ENCODE measurements around the gene HADHB.
A peak's percentile ranks its signal among the peaks of the same experiment; 100 is the strongest.
"Not testable (repeated sequence)": the region's sequence is repeated elsewhere in the genome, so short reads cannot be mapped to it uniquely, and the experiment has no call there.

Gene HADHB

GRCh38 chr2:26330114-26330549 is 85.4 kb downstream of the HADHB start:
- H3K9me3 ChIP-seq (ENCODE audit: insufficient read depth, low read length): no peaks in the 10 kb centered on the region
- H4K20me1 ChIP-seq (ENCODE audit: low read depth, low read length): no peaks in the 10 kb centered on the region
- H3K79me2 ChIP-seq (ENCODE audit: insufficient read depth, low read length): no peaks in the 10 kb centered on the region
- no peak overlapping the region for H2AFZ ChIP-seq (ENCODE audit: low read depth, low read length, severe bottlenecking)
- no peak overlapping the region for H3K9ac ChIP-seq (ENCODE audit: low read length)
- H3K27ac ChIP-seq (ENCODE audit: low read depth, low read length): no peak overlapping the region
- H3F3A ChIP-seq (ENCODE audit: insufficient read depth): no peaks in the 10 kb centered on the region
- H3K4me2 ChIP-seq (ENCODE audit: low read depth, low read length, poor library complexity, severe bottlenecking): no peak overlapping the region
- H3K9me2 ChIP-seq (replicated peaks; ENCODE audit: insufficient read depth, low read length): no peaks in the 10 kb centered on the region
- no peaks in the 10 kb centered on the region for H3K36me3 ChIP-seq (ENCODE audit: low read length)
- TF ChIP-seq, protein P1, sequence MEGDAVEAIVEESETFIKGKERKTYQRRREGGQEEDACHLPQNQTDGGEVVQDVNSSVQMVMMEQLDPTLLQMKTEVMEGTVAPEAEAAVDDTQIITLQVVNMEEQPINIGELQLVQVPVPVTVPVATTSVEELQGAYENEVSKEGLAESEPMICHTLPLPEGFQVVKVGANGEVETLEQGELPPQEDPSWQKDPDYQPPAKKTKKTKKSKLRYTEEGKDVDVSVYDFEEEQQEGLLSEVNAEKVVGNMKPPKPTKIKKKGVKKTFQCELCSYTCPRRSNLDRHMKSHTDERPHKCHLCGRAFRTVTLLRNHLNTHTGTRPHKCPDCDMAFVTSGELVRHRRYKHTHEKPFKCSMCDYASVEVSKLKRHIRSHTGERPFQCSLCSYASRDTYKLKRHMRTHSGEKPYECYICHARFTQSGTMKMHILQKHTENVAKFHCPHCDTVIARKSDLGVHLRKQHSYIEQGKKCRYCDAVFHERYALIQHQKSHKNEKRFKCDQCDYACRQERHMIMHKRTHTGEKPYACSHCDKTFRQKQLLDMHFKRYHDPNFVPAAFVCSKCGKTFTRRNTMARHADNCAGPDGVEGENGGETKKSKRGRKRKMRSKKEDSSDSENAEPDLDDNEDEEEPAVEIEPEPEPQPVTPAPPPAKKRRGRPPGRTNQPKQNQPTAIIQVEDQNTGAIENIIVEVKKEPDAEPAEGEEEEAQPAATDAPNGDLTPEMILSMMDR (IDR thresholded peaks at IDR 0.05; ENCODE audit: insufficient read depth, low read length, poor library complexity, severe bottlenecking): peak; percentile 87
- no peak for TF ChIP-seq EZH2phosphoT487 (conservative IDR thresholded peaks at IDR 0.05; ENCODE audit: low read length)
- H3K27me3 ChIP-seq (ENCODE audit: low read length): no peaks in the 10 kb centered on the region
- no peak overlapping the region for H3K4me3 ChIP-seq (ENCODE audit: insufficient read depth, low read length, poor library complexity, severe bottlenecking)

- H3K9me2 ChIP-seq (replicated peaks; ENCODE audit: insufficient read depth, low read length): no peaks in the 10 kb centered on the region
- no peaks in the 10 kb centered on the region for H3K9me3 ChIP-seq (ENCODE audit: insufficient read depth, low read length)
- no peaks in the 10 kb centered on the region for H4K20me1 ChIP-seq (ENCODE audit: low read depth, low read length)
- no peaks in the 10 kb centered on the region for H3F3A ChIP-seq (ENCODE audit: insufficient read depth)
- no peak overlapping the region for H3K4me2 ChIP-seq (ENCODE audit: low read depth, low read length, poor library complexity, severe bottlenecking)
- no peaks in the 10 kb centered on the region for H3K36me3 ChIP-seq (ENCODE audit: low read length)
- no peaks in the 10 kb centered on the region for H3K79me2 ChIP-seq (ENCODE audit: insufficient read depth, low read length)
- no peak overlapping the region for H3K4me3 ChIP-seq (ENCODE audit: insufficient read depth, low read length, poor library complexity, severe bottlenecking)
- no peak overlapping the region for H3K9ac ChIP-seq (ENCODE audit: low read length)
- H3K27ac ChIP-seq (ENCODE audit: low read depth, low read length): no peak overlapping the region
- no peaks in the 10 kb centered on the region for H3K27me3 ChIP-seq (ENCODE audit: low read length)
- no peak for TF ChIP-seq EZH2phosphoT487 (conservative IDR thresholded peaks at IDR 0.05; ENCODE audit: low read length)
- TF ChIP-seq, protein P1 (IDR thresholded peaks at IDR 0.05; ENCODE audit: insufficient read depth, low read length, poor library complexity, severe bottlenecking): no peak
- no peak overlapping the region for H2AFZ ChIP-seq (ENCODE audit: low read depth, low read length, severe bottlenecking)
These were observed 85.9 kb downstream of the HADHB start for GRCh38 chr2:26330604-26331003.

DNA sequence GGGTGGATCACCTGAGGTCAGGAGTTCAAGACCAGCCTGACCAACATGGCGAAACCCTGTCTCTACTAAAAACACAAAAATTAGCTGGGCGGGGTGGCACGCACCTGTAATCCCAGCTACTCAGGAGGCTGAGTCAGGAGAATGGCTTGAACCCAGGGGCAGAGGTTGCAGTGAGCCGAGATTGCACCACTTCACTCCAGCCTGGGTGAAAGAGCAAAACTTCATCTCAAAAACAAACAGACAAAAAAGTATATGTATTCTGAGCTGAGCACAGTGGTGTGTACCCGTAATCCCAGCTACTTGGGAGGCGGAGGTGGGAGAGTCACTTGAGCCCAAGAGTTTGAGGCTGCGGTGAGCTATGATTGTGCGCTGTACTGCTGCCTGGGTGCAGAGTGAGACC is 86.6 kb downstream of the HADHB start:
- H3K9ac ChIP-seq (ENCODE audit: low read length); H3K79me2 ChIP-seq (ENCODE audit: insufficient read depth, low read length); H3K27me3 ChIP-seq (ENCODE audit: low read length); H2AFZ ChIP-seq (ENCODE audit: low read depth, low read length, severe bottlenecking); H3K9me3 ChIP-seq (ENCODE audit: insufficient read depth, low read length); H3F3A ChIP-seq (ENCODE audit: insufficient read depth); H3K4me2 ChIP-seq (ENCODE audit: low read depth, low read length, poor library complexity, severe bottlenecking); H3K9me2 ChIP-seq (replicated peaks; ENCODE audit: insufficient read depth, low read length); H3K27ac ChIP-seq (ENCODE audit: low read depth, low read length); H3K36me3 ChIP-seq (ENCODE audit: low read length); H4K20me1 ChIP-seq (ENCODE audit: low read depth, low read length); H3K4me3 ChIP-seq (ENCODE audit: insufficient read depth, low read length, poor library complexity, severe bottlenecking): not testable (repeated sequence)

- no peak overlapping the region for H3K4me3 ChIP-seq (ENCODE audit: insufficient read depth, low read length, poor library complexity, severe bottlenecking)
- no peaks in the 10 kb centered on the region for H3F3A ChIP-seq (ENCODE audit: insufficient read depth)
- no peak overlapping the region for H3K4me2 ChIP-seq (ENCODE audit: low read depth, low read length, poor library complexity, severe bottlenecking)
- no peaks in the 10 kb centered on the region for H3K9me2 ChIP-seq (replicated peaks; ENCODE audit: insufficient read depth, low read length)
- TF ChIP-seq, protein P1 (IDR thresholded peaks at IDR 0.05; ENCODE audit: insufficient read depth, low read length, poor library complexity, severe bottlenecking): no peak
- no peak for TF ChIP-seq EZH2phosphoT487 (conservative IDR thresholded peaks at IDR 0.05; ENCODE audit: low read length)
- H3K27me3 ChIP-seq (ENCODE audit: low read length): no peaks in the 10 kb centered on the region
- H3K9ac ChIP-seq (ENCODE audit: low read length): no peak overlapping the region
- H3K9me3 ChIP-seq (ENCODE audit: insufficient read depth, low read length): no peaks in the 10 kb centered on the region
- H3K79me2 ChIP-seq (ENCODE audit: insufficient read depth, low read length): no peaks in the 10 kb centered on the region
- H4K20me1 ChIP-seq (ENCODE audit: low read depth, low read length): no peaks in the 10 kb centered on the region
- H3K36me3 ChIP-seq (ENCODE audit: low read length): no peaks in the 10 kb centered on the region
- H3K27ac ChIP-seq (ENCODE audit: low read depth, low read length): no peak overlapping the region
- no peak overlapping the region for H2AFZ ChIP-seq (ENCODE audit: low read depth, low read length, severe bottlenecking)
These were observed 88.6 kb downstream of the HADHB start for GRCh38 chr2:26333293-26333692.

All from SU-DHL-6 (cell line).